CD4-positive, alpha-beta T cell treated with Interleukin-4 for 1 hour (primary cell): ENCODE data around the gene MAPK10.
A peak's percentile ranks its signal among the peaks of the same experiment; 100 is the strongest.

Experiments used
- DNase-seq, 2 donors: peaks; one replicate each; pipeline ENCODE4 v3.0.0-alpha.2; 2020 to 2022

The MAPK10 gene

DNA sequence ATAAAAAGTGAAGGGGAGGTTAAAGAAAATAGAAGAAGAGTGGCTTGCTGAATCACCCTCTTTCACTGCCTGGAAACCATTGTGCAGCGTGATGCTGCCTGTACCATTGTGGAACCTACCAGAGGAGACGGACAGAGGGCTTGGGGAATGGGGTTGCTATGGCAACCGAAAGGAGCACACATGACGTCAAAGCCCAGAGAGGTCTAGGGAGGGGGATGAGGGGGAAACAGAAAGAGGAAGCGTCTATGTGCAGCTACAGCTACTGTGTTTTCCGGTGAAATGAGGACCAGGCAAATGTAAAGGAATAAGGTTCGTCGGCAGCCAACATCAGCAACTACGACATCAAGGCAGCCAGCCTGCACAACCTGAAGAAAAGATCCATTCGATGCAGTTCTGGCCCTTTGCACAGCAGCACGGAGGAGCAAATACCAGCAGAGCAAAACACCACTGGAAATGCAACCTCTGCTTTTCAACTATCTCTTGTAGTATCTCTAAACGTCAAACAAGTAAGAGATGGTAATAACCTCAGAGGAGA is at the start of gene MAPK10:
Gene MAPK10 (minus strand): TSS at position 110 of the 535 bp plus-strand sequence.
- peak; percentile 74 to 91 for DNase-seq

DNA sequence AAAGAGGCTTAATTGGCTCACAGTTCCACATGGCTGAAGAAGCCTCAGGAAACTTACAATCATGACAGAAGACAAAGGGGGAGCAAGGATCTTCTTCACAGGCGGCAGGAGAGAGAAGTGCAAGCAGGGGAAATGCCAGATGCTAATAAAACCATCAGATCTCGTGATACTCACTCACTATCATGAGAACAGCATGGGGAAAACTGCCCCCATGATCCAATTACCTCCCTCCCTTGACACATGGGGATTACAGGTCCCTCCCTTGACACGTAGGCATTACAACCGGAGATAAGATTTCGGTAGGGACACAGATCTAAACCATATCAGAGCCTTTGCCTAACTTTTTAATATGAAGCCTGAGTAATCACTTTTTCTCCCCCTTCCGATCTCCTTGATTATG is 43.7 kb upstream of the MAPK10 start:
- DNase-seq = no peak

DNA sequence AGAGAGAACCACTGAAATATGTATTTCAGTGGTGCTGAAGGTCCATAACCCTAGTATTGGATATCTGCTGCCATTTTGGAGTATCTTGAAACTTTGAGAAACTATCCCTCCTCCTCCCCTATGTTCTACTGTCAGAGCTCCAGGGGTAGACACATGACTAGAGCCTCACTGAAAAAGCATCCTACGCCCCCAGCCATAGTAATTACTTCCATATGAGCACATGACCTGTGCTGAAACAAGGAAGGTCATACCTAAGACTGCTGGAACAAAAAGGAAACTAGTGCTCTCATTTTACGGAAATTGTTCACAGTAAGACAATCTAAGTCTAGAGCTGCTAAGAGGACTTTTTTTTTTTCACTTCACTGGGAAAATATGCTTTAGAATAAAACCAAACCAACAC is 42.0 kb upstream of the MAPK10 start:
- no peak for DNase-seq

DNA sequence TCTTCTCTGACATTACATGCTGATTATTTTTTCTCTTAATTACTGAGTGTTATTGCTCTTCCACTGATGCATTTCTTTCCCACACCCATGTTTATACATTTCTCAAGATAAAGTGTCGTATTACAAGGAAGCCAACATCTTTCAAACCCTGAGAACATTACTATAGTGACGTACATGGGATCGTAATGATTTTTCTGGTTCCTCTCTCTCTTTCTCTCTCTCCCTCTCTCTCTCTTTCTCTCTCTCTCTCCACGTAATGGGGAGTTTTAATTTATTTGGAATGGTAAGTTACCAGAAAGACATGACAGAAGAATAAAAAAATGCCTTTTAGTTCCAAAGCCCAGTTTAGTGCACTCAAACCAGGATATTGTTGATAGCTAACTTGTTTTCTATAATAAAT is 40.4 kb upstream of the MAPK10 start:
- no peak for DNase-seq

DNA sequence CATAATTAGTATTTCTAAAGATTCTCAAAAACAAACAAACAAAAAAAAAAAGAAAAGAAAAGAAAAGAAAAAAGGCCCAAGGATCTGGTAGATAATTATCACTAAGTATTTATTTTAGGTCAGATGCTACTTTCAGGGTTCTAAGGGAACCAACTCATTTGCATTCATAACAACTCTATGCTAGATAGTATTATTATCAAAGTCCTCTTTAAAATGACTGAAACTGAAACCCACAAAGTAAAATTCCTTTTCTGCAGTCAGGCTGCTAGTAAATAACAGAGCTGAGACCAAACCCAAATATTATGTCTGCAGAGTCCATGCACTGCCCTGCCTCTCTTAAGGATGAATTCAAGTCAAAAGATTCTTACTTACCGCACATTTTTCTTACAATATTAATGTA is 38.3 kb upstream of the MAPK10 start:
- DNase-seq = no peak

DNA sequence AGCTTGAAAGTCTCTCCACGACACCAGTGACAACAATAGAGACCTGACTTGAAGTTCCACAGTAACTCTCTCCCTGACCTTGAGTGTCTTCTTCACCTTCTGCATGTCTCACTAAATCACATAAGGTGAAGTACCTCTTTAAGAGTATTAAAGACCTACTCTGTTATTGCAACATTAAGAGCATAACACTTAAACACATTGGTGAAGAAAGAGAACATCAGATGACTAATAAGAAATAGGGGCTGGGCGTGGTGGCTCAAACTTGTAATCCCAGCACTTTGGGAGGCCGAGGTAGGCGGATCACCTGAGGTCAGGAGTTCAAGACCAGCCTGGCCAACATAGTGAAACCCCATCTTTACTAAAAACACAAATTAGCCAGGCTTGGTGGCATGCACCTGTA is 33.9 kb upstream of the MAPK10 start:
- DNase-seq = no peak

DNA sequence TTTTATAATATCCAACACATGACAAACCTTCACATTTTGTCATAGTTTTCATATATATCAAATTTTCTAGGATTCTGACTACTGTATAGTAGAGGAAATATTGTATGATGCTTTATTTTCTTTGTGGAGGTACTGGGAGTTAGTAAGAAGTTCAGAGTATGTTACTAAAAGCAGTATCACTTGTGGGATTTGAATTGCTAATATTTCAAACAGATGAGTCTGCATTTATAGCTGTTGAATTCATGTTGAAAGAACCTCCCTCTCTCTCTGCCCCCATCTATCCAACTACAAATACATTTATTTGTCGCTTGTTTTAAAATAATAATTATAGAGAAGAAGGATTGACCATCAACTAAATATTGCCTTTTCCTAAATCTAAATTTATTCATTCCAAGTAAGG is 29.8 kb upstream of the MAPK10 start:
- DNase-seq = no peak

DNA sequence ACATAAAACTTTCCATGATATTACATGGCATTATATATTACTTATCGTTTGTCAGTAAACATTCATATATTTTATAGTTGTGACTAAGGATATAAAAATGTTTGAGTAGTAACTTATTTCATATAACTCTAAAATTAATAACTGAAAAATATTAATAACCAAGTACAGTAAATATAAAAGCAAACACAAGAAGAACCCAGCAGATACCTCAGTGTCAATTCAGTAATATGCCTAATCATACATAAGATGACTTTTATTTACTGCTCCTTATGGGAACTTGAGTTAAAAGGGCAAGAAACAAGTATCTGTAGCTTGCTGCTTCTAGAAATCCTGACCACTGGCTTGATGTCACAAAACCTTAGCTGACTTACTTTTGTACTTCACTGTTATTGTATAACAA is 28.4 kb upstream of the MAPK10 start:
- no peak for DNase-seq

DNA sequence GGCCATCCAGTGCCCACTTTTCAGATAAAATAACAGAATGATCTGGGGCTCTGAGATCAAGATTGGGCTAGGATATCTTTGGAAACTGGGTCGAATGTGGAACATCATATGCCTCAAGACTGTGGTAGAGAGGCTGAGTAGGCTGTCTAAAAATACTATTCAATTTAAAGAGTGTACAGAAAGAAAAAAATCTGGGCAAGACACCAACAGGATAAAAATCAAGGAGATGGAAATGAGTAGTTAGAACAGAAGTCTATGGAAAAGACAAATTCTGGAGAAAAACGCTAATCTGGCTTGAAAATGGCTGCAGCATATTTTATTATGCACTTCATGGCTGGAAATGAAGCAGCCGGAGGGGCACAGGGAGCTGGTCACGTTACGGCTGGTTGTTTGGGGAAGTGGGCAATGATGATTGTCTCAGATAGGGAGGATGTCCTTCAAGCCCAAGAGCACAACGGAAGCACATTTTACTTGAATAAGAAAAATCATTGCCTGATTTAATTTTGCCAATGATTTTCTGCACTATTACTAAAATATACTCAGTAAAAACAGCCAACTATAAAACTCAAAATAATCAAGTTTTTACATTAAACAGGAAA is 27.1 kb upstream of the MAPK10 start:
- DNase-seq = no peak

DNA sequence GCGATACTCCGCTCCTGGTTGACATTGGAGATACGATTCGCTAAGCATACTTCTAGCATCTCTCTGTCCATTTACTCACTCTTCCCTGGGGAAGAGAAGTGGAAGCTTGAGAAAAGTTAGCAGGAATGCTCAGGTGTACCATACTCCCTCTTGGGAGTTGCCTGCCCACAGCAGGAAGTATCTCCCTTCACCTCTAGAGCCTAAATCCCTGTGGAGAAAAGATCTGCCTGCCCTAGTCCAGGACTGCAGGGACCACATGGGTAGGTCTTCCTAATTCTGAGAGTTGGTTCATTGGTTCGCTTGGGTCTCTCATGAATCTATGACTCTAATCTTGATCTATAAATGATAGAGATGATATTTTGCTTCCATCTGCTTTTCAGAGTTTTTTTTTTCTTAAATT is 26.3 kb upstream of the MAPK10 start:
- DNase-seq = no peak

DNA sequence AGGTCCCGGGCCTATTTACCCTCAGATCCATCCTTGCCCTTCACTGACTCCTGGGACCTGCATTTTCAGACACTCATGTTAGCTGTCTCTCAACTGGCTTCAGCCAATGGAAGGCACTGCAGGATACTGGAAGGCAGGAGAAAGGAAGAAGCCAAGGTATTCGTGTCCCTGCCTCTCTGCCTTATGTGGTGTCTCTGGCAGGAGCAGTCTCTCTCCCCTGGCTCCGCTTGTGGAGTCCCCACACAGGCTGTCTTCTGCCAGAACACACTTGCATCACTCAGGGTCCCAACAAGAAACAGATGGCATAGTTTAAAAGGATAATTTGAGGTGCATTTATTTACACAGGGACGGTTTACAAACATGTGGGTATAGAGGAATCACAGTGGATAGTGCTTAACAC is 21.6 kb upstream of the MAPK10 start:
- DNase-seq = no peak

DNA sequence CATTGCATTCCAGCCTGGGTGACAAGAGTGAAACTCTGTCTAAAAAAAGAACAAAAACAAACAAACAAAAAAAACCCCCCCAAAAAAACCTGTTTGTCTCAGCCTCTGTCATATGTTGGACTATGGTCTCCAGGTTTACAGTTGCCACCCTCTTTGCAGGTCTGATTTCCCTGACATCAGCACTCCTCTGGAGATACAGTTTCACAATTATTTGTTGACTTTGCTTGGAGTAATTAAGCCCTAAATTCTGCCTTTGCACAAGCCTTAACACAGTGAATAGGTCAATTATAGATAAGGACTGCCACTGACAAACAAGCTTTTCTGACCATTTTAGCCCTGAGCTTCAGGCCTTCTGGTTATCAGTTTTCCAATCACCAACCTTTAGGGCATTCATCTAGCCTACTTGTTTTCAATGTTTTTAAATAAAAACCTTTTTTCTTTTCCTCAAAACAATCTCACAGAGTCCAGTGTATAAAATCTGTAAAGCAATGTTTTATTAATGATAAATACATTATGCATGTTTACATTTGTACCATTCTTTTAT is 20.4 kb upstream of the MAPK10 start:
- DNase-seq = no peak

DNA sequence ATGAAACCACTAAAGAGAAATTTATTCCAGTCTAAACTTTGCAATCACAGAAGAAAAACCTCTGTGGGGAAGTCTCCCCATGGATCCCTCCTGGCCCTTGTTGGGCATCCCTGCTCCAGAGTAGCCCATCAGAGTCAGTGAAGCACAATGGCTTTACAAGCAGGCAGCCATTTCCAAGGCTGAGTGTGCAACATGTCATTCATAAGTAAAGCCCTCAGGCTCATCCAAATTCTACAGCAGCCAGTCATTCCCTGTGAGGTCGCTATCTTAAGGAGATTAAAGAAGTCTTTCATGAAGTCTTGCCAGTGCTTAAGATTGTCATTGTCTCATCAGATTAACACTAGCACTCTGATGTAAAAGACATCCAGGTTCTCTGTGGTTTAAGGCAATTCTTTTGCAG is 17.0 kb upstream of the MAPK10 start:
- DNase-seq = no peak

DNA sequence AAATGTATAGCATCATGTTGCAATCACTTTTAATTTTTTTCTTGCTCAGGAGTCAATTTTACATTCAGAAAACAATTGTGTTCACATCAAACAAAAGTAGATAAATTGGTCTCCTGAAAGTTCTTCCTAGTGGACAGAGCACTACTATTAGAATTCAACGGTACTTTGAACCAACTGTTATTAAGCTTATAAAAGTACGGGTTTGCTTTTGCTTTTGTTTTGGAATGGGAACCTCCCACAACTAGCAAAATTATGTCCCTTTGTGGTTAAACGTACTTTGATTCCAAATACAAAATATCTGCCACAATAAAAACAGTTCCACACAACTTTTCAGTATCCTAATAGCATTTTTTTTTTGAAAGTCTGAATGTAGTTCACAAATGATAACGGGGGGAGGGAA is 8.6 kb upstream of the MAPK10 start:
- DNase-seq = no peak

DNA sequence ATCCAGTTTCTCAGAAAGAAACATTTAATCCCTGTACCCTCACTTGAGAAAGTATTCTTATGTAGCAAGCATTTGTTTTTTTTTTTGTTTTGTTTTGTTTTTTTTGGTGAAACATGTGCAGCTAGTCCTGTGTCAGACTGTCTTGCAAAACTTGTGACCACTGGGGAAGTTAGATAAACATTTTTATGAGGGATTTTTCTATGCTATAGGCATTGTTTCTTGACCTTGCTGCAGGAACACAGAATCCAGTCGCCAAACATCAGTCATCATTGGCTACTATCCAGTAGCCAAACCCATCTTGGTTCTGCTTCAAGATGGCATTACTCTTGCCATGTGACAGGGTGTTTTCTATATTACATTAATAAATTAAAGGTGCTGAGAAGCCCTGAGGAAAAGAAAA is 7.7 kb upstream of the MAPK10 start:
- no peak for DNase-seq

DNA sequence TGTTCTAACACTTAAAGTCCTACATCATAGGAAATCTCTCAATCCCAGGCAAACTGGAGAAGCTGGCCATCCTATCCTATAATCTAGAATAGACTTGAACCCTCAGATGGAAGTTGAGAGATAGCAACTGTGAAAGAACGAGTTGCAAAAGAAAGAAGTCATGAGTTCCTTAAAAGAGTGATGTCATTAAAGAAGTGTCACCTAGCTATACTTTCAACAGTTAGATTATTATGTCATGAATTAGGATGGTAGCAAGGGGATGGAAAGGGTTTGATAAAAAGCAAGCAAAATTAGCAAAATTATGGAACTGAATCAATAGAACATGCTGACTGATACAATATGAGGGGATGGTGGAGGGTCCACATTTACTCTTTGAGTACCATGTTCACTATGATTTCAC is 7.1 kb upstream of the MAPK10 start:
- DNase-seq = no peak

DNA sequence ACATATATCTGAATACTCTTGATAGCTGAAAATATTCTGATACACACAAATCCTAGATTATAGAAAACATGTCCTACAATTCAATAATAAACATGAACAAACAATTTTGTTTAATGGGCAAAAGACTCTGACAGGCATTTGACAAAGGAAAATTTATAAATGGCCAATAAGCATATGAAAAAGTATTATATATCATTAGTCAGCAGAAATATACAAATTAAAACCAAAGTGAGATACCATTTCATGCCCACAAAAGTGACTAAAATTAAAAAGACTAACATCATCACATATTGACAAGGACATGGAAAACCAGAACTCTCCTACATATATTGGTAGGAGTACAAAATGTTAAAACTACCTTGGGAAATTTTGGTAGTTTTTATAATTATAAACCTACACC is 2.7 kb upstream of the MAPK10 start:
- DNase-seq = no peak

DNA sequence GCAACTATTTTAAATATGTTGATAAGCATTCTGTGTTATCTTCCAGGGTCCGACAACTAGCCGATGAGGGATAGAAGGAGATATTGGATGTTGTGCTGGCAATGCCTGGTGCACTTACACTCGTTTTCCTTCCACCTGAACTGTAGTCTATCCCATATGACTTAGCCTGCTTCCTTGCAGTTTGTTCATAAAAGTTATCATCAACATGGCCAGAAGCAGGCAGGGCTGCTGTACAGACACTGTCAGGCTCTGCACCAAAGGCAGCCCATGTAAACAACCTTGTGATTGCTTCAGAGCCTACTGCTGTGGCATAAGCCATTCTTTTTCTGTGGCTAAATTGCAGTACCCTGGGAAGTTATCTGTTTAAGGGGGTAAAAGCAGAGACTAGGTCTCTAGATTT is 1.6 kb downstream of the MAPK10 start:
- no peak for DNase-seq

DNA sequence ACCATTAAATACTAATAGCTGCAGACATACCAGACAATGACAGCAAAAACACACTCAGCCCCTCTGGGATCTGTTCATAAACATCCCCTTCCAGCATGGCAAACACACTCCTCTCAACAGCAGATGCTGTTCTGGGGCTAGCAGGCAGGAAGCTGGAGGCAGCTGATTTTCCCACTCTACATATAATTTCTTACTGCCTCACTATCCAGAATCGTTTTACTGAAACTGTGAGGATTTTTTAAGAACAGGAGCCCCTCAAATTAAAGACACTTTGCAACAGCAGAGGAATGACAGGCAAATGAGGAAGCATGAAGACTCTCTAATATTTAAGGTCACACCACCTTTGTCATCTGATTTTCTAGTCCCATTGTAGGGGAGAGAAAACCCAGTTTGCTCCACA is 2.2 kb downstream of the MAPK10 start:
- DNase-seq = no peak

DNA sequence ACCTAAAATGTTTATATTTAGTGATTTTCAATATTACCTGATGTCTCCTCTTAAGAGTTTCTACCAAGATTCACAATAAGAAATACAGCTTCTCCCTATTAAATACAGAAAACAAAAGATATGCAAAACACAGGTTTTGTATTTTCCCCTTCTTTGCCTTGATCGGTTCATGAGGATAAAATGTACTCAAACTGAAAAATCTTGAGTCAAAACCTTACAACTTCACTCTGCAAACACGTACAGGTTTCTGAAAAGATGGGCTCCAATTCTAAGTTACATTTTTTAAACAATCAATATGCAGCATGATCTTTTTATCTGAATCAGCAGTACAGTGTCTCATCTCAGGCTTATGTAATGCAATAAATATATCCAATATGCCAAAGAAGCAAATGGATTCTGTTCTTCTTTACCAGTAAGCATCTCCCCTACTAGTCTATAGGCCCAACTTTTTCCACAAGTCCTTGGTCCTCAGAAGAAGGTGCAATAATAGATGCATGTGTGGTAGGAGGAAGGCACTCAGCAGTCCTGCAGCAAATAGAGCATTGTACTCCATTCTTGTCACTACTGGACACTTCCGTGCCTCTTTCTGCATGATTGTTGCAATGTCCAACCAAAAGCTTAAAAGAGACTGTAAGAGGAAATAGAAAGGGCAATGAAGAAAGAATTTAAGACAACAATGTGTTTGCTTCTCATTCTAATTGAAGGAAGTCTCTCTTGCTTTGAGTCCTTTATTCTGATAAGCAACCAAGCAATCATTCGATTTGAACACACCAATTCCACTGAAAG is 3.2 kb downstream of the MAPK10 start:
- no peak for DNase-seq

DNA sequence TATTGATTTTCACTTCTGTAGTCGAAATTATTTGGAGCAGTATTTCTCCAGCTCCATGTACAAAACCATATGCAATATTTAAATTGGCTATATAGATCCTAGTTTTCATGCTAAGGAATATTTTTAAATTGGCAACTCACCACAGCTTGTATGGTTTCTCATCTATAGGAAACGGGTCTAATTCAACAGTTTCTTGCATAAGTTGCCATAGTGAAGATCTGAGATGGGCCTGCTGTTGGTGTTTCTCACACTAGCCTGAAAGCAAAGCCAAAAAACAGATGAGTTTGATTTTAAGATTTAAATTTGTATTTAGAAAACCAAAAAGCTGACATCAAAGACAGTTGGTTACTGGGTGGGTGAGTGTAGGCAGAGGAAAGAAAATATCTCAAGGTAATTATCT is 5.5 kb downstream of the MAPK10 start:
- no peak for DNase-seq

DNA sequence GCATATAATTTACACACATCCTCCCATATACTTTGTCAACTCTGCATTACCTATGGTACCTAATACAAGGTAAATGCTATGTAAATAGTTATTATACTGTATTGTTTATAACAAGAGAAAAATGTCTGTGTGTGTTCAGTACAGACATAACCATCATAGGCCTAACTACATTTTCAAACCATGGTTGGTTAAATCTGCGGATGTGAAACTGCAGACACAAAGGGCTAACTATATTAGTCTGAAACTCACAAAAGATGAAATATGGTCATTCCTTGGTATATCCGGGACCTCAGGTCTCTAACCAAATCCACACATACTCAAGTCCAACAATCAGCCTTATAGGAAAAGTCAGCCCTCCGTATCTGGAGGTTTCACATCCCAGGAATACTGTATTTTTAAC is 13.5 kb downstream of the MAPK10 start:
- no peak for DNase-seq

DNA sequence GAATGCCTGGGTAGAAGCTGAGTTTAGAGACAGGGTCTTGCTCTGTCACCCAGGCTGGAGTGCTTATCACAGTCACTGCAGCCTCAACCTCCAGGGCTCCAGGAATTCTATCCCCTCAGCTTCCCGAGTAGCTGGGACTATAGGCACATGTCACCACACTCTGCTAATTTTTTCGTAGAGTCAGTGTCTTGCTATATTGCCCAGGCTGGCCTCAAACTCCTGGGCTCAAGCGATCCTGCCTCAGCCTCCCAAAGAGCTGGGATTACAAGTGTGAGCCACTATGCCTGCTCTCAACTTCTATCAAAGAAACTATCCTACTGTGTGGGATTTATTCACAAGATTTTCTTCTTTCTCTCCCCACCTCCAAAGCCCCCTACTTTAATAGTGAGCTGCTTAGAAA is 15.7 kb downstream of the MAPK10 start:
- no peak for DNase-seq

DNA sequence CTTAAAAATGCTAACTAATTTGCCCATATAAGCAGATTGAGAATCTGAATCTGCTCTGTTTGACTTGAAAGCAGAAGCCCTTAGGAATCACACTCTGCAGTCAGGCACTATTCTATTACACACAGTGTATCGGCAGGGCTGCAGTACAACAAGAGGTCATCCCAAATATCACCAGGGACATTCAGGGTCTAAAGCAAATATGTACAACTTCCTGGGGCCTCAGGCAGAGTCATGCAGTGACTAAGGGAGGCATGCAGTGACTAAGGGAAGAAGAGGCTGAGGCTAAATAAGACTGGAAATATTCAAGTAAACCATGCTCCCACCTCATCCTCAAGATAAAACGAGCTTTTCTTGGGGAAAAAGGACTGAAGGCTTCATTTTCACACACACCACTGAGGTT is 20.9 kb downstream of the MAPK10 start:
- DNase-seq = no peak

DNA sequence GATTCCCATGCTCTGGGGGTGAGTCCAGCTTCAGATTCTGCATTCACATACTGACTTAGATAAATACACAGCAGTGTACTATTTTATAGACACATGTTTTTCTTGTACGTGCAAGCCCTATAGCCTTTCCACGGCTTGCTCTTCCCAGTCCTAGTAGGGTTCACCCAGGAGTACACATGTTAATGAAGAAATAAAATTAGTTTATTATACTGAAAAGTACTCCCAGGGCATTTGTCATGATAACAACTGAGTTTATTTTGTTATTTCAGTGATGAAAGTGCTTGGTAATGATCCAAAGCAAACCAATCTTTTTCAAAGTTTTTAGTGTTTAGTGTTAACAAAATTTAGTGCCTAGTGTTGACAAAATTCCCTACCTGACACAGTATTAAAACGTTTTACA is 21.3 kb downstream of the MAPK10 start:
- no peak for DNase-seq
